Progenitor cell of endocrine pancreas (in vitro differentiated cells): Measurements from ENCODE around the gene FARS2. TPM values are rescaled to one million over a fixed set of nuclear protein-coding genes. Genes with fewer than 3 reads are reported as not detected.

Experiments
- DNase-seq: peaks from one replicate; pipeline ENCODE4 v3.0.0; 2021; ENCODE audit warnings: low spot score; ENCODE audit not compliant: unreplicated experiment
- H3K27ac Mint-ChIP-seq: 2 replicates; pipeline ENCODE4 v1.8.0; 2021; ENCODE audit warnings: mild to moderate bottlenecking, moderate library complexity, mixed read lengths
- H3K27me3 Mint-ChIP-seq: 2 replicates; pipeline ENCODE4 v1.8.0; 2021; ENCODE audit warnings: mixed read lengths
- H3K36me3 Mint-ChIP-seq: 2 replicates; pipeline ENCODE4 v1.8.0; 2022; ENCODE audit warnings: mixed read lengths; ENCODE audit not compliant: insufficient read depth
- H3K4me1 Mint-ChIP-seq: 2 replicates; pipeline ENCODE4 v1.8.0; 2021; ENCODE audit warnings: low read depth, mixed read lengths
- H3K4me3 Mint-ChIP-seq: 2 replicates; pipeline ENCODE4 v1.8.0; 2021; ENCODE audit warnings: low read depth, mild to moderate bottlenecking, moderate library complexity, mixed read lengths
- H3K9me3 Mint-ChIP-seq: 2 replicates; pipeline ENCODE4 v1.8.0; 2021; ENCODE audit warnings: low read depth, mixed read lengths
- CTCF ChIP-seq: fragments of 200-600 bp; sonication (generic); IDR thresholded peaks from one replicate; pipeline ENCODE4 v1.5.0; 2021; ENCODE audit warnings: antibody characterized with exemption, mild to moderate bottlenecking; ENCODE audit not compliant: unreplicated experiment
- total RNA-seq: library from RNA; stranded (reverse); gene quantifications from 2 replicates; pipeline ENCODE4 v1.2.1, GENCODE V29; 2021

The FARS2 gene
- total RNA-seq, 1 donor from 2014 or later: 20.8 TPM

DNA sequence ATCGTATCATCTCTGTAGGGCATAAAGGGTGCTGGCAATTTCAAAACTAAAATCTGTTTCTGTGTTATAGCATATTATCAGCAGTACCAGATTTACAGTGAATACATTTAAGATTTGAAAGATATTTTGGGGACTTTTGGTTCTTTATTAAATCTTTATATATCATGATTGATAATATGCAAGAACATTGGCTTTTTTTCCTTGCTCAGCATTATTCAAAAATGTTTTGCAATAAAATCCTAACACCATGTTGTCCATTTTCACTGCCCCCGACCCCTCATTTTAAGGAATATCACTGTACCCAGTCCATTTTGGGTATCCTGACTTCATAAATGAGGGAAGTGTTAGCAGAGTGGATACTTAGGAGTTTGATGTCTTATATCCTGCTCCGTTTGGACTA is 16.3 kb downstream of the FARS2 start:
- Mint-ChIP-seq H3K4me3 (no peak overlapping the region), H3K27ac (no peak overlapping the region), H3K36me3 (no peaks in the 10 kb centered on the region), H3K27me3 (peaks cover 9% of the 10 kb centered on the region), H3K4me1 (no peaks in the 10 kb centered on the region), H3K9me3 (no peaks in the 10 kb centered on the region)
- DNase-seq: no peak
- TF ChIP-seq CTCF: no peak

- H3K36me3 Mint-ChIP-seq: no peaks in the 10 kb centered on the region
- DNase-seq: no peak
- no peak for TF ChIP-seq CTCF
- peaks cover 10% of the 10 kb centered on the region for H3K27me3 Mint-ChIP-seq
- H3K27ac Mint-ChIP-seq: no peak overlapping the region
- no peaks in the 10 kb centered on the region for H3K9me3 Mint-ChIP-seq
- no peaks in the 10 kb centered on the region for H3K4me1 Mint-ChIP-seq
- no peak overlapping the region for H3K4me3 Mint-ChIP-seq
Observed at GRCh38 chr6:5278047-5278446, 16.7 kb downstream of the FARS2 start.

DNA sequence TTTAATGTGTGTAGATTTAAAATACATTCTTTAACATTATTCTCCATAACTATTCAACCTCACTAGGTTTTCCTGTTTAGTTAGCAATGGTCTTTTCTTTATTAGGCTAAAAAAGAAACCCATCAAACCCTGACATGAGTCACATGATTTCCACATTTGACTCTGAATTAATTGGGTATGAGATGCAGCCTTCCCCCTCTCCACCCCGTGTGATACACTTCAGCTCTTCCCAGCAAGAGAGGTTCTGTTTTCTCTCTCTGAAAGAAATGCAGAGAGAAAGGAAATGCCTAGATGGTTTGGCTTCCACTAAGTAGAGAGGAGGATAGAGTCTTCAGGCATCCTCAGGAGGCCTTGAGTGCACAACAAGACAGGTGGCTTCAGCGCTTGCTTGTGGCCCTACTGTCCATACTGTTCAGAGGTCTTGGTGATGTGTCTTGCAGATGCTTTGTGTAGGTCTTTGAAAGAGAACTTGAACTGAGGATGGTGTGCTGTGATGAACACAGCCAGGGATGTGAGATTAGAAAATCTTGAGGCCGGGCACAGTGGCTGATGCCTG is 17.3 kb downstream of the FARS2 start:
- no peak for TF ChIP-seq CTCF
- peaks cover 10% of the 10 kb centered on the region for H3K27me3 Mint-ChIP-seq
- no peaks in the 10 kb centered on the region for H3K36me3 Mint-ChIP-seq
- no peak overlapping the region for H3K27ac Mint-ChIP-seq
- H3K4me1 Mint-ChIP-seq: no peaks in the 10 kb centered on the region
- H3K9me3 Mint-ChIP-seq: no peaks in the 10 kb centered on the region
- DNase-seq: no peak
- no peak overlapping the region for H3K4me3 Mint-ChIP-seq

DNA sequence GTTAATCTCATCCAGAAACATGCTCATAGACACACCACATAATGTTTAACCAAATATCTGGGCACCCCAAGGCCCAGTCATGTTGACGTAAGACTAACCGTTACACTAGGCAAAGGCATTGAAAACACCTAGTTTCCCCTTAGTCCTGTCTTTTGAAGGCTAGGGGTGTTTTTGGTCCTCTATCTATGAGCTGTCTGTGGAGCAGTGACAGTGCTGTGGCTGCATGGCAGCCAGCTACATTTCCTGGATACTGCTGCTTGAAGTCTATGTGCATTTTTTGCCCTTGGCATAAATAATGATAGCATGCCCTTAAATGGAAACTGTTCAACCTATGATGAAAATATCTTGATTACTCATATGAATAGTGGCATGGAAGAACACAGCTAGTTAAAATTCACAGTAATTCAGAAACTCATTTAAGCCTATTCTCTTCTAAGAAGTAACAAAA is 18.6 kb downstream of the FARS2 start:
- Mint-ChIP-seq H3K9me3 (no peaks in the 10 kb centered on the region), H3K4me3 (no peak overlapping the region), H3K27ac (no peak overlapping the region), H3K36me3 (no peaks in the 10 kb centered on the region), H3K27me3 (peaks cover 20% of the 10 kb centered on the region), H3K4me1 (no peaks in the 10 kb centered on the region)
- TF ChIP-seq CTCF: no peak
- DNase-seq: no peak

DNA sequence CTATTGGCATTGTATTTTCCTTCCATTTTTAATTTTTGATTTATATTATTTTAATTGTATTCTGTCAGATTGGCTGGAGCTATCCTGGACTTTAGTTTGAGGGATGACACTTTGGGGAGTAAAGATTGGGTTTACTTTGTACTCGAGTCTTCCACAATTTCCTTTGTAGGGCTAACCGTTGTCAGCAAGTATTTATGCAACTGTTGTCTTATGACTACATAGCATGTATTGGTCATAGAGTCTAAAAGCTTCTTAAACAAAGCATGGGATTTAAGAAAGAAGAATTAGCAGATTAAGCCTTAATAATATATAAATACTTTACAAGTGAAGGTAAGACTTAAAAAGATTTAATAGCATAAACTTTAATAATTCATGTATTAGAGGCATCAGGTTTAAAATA is 19.6 kb downstream of the FARS2 start:
- no peak overlapping the region for H3K27ac Mint-ChIP-seq
- TF ChIP-seq CTCF: no peak
- DNase-seq: no peak
- H3K36me3 Mint-ChIP-seq: no peaks in the 10 kb centered on the region
- H3K9me3 Mint-ChIP-seq: no peaks in the 10 kb centered on the region
- peaks cover 30% of the 10 kb centered on the region for H3K27me3 Mint-ChIP-seq
- H3K4me3 Mint-ChIP-seq: no peak overlapping the region
- H3K4me1 Mint-ChIP-seq: no peaks in the 10 kb centered on the region
